DOHH2 (cell line): ENCODE measurements around the gene TYROBP.

Experiments
- EZH2phosphoT487 ChIP-seq: fragments of 200-600 bp; sonication (generic); IDR thresholded peaks from 2 replicates; pipeline ENCODE4 v1.6.1; 2017; ENCODE audit warnings: borderline replicate concordance, mild to moderate bottlenecking, antibody characterized with exemption, low read length, moderate library complexity, mixed read lengths
- TF ChIP-seq, protein P1 (sequence below): fragments of 200-600 bp; sonication (generic); IDR thresholded peaks from one replicate; pipeline ENCODE4 v1.5.1; 2014; ENCODE audit warnings: antibody characterized with exemption, mild to moderate bottlenecking, low read depth, low read length; ENCODE audit not compliant: poor library complexity, severe bottlenecking

DNA sequence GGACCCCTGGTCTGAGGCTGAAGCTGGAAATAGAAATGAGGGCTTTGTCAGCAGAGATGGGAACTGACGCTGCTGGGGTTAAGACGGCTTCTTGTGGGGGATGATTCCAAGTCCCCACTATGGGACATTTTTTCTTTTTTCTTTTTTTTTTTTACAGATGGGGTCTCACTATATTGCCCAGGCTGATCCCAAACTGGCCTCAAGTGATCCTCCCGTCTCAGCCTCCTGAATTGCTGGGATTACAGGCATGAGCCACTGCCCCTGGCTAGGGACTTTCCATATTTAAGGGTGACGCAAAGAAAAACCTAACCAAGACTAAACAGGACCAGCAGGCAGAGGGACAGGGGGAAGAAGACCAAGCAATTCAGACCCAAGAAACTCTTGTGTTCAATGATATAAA is 38.1 kb upstream of the TYROBP start:
- TF ChIP-seq, protein P1, sequence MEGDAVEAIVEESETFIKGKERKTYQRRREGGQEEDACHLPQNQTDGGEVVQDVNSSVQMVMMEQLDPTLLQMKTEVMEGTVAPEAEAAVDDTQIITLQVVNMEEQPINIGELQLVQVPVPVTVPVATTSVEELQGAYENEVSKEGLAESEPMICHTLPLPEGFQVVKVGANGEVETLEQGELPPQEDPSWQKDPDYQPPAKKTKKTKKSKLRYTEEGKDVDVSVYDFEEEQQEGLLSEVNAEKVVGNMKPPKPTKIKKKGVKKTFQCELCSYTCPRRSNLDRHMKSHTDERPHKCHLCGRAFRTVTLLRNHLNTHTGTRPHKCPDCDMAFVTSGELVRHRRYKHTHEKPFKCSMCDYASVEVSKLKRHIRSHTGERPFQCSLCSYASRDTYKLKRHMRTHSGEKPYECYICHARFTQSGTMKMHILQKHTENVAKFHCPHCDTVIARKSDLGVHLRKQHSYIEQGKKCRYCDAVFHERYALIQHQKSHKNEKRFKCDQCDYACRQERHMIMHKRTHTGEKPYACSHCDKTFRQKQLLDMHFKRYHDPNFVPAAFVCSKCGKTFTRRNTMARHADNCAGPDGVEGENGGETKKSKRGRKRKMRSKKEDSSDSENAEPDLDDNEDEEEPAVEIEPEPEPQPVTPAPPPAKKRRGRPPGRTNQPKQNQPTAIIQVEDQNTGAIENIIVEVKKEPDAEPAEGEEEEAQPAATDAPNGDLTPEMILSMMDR = no peak
- no peak for TF ChIP-seq EZH2phosphoT487
